GM15510 (cell line): ENCODE results near the gene KCNJ1.

ENCODE experiments used
- POLR2A ChIP-seq: IDR thresholded peaks from 3 replicates; pipeline ENCODE4 v1.6.1; 2011; ENCODE audit warnings: borderline replicate concordance; ENCODE audit not compliant: insufficient read length; ENCODE audit errors: extremely low read depth

The KCNJ1 gene

GRCh38 chr11:128807909-128808308, 59.2 kb downstream of the KCNJ1 start:
- no peak for TF ChIP-seq POLR2A

DNA sequence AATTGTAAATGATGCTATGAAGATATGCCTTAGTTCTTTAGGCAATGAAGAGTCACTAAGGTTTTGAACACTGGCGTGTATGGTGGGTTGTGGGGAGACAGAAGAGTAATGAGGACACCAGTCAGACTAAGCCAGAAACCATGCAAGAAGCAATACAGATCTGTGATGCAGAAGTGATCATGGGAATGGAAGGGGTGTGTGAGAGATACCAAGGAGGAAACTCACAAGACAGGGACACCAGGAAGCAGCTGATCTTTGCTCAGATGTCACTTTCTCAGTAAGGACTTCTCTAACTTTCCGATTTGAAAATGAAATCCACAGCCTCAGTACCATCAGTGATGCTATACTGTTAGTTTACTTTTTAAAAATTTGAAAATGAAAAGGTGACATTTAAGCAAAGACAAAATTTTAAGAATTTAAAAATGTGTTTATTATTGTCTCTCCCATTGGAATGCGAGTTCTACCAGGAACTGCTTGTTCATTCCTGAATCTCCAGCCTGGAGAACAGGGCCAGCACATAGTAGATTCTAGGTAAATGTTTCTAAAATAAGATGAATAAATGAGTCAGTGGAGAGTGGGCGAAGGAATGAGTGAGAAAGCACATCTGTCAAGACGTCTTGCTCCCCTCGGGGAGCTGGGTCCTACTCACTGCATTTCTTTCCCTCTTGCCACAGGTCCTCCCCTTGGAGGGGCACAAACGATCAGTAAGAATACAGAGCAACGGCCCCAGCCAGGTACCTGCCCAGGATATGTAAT, 60.4 kb downstream of the KCNJ1 start:
- no peak for TF ChIP-seq POLR2A

GRCh38 chr11:128804481-128804880, 62.6 kb downstream of the KCNJ1 start:
- no peak for TF ChIP-seq POLR2A

GRCh38 chr11:128803449-128804245, 63.4 kb downstream of the KCNJ1 start:
- no peak for TF ChIP-seq POLR2A

DNA sequence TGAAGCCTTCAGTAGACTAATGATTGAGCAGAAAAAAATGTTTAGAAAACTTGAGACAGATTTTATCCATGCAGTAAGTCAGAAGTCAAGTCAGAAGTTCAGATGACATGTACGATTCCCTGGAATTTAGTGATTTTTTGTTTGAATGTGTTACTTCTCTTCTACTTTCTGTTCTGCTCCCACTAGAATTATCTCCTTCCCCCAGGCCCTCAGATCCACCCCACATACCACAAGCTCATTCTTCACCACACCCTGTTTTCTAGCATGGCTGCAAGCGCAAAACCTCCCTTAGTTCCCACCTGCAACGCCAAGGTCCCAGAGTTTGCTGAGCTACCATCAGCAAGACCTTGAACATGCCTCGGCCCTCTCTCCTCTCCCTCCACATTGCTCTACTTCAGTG, 64.1 kb downstream of the KCNJ1 start:
- no peak for TF ChIP-seq POLR2A

DNA sequence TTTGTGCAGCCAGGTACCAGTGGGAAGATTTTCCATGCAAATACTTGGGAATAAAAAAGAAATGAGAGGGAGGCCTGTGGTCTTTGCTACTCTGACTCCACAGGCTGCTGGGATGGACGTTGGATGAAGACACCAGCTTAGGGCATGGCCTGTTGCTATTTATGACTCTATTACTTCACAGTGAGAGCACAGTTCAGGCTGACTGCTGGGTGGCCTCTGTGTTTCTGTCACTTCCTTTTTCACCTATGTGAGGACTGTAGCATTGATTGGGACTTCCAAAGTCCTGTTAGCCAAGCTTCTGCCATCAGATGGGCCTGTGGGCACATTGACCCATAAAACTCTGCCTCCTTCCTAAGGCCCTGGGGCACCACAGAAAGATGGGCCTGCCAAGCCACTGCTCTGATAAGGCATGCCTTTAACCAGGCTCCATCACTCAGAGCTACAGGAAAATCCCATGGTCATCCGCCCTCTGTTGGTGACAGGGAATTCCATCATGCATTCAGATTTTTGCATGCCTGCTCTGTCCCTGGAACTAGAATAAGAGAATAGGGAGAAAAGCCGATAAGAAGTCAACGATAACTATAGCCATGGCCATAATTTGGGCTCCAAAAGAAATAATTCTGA, 64.6 kb downstream of the KCNJ1 start:
- no peak for TF ChIP-seq POLR2A

GRCh38 chr11:128800871-128801417, 66.2 kb downstream of the KCNJ1 start:
- TF ChIP-seq POLR2A: no peak

DNA sequence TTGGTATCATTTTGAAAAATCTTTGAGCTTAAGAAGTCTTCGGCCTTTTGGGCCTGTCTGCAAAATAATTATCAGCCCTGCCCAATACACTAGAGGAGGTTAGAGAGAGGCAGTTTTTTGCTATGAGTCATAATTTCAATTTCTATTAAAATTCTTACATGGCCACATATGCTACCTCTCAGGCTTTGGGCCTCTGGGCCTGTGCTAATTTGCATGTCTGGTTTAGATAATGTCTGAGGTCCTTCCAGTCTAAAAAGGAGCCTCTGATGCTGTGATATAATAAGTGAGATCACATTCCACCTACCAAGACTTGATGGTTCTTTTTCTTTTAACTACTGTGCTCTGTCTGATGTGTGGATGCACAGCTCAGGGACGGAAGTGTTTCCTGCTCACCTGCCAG, 70.8 kb downstream of the KCNJ1 start:
- no peak for TF ChIP-seq POLR2A

GRCh38 chr11:128790196-128790595, 76.9 kb downstream of the KCNJ1 start:
- TF ChIP-seq POLR2A: no peak

GRCh38 chr11:128789497-128790150, 77.5 kb downstream of the KCNJ1 start:
- no peak for TF ChIP-seq POLR2A
